ENCODE measurements around the gene CEP19.

The CEP19 gene

DNA sequence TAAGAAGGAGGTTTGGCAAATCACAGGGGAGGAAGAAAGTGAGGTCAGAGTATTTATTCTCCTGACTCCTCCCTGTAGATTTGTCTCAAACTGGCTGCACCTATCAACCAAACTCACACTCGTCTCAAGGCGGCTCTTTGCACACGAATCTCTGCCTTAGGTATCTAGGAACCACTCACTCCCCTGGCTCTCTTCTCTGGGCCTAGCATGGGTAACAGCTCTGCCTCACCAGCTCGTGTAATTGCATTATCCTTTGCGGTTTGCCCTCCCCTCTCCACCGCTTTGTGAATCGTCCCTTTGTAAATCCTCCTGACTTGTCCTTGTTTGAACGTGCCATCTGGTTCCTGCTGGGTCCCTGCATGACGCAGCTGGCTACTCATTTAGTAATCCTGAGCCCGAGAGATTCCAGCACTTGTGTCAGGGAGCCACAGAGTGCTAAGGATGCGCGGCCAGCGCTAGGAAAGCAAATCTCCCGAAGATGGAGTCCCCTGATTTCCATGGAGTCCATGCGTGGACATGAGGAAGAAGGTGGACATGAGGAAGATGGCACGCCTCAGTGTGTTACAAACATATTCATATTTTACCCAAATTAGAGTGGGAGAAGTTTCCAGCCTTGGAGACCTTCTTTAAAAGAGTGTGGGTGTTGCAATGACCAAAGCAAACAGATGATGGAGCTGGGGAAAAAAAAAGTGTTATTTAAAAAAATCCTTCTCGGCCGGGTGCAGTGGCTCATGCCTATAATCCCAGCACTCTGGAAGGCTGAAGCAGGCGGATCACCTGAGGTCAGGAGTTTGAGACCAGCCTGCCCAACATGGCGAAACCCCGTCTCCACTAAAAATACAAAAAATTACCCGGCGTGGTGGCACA is 45.8 kb downstream of the CEP19 start:
- no peak for DNase-seq (ENCODE audit: low read depth in 2 of 2)

DNA sequence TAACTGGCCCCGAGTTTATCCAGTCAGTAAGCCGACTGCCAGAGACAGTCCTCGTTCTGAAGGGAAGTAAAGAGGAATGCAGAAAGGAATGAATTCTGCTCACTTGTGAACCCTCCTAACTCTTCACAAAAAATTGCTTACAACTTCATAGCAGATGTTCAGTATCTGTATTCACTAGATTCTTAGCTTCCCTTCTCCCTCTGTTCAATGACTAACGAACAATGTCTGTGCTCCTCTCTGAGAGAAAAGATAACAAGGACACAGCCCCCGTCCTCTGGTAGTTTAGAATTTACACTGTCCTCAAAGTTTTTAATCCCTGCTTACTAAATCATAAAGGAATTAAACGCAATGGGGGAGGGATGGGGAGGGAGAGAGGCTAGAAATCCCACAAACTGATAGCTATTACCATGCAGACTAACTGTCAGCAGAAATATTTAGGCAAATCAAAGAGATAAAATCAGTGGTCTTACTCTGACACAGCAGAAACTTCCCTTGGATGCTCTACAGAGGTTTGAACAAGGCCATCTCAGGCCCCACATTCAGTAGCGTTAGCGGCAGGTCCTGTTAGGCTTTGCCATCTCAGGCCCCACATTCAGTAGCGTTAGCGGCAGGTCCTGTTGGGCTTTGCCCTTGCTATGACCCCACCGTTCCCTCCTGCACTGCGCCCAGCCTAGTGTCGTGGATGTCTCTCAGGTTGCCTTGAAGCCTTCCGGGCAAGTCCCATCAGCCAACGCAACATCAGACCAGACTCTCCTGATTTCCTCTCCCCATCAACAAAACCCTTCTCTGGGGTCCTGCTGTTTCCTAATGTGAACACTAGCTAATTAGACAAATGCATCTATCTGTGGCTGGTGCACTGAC is 49.1 kb downstream of the CEP19 start:
- DNase-seq (ENCODE audit: low read depth in 2 of 2), result no peak

- DNase-seq (ENCODE audit: low read depth in 2 of 2), result no peak
Observed at GRCh38 chr3:196662033-196662432, 50.0 kb downstream of the CEP19 start.

DNA sequence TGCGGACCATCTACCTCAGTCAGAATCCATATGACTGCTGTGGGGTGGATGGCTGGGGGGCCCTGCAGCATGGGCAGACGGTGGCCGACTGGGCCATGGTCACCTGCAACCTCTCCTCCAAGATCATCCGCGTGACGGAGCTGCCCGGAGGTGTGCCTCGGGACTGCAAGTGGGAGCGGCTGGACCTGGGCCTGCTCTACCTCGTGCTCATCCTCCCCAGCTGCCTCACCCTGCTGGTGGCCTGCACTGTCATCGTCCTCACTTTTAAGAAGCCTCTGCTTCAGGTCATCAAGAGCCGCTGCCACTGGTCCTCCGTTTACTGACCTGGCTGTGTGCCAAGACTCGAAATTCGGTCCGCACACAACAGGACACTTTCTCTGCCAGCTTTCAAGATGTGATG is 50.6 kb downstream of the CEP19 start:
- no peak for DNase-seq (ENCODE audit: low read depth in 2 of 2)

DNA sequence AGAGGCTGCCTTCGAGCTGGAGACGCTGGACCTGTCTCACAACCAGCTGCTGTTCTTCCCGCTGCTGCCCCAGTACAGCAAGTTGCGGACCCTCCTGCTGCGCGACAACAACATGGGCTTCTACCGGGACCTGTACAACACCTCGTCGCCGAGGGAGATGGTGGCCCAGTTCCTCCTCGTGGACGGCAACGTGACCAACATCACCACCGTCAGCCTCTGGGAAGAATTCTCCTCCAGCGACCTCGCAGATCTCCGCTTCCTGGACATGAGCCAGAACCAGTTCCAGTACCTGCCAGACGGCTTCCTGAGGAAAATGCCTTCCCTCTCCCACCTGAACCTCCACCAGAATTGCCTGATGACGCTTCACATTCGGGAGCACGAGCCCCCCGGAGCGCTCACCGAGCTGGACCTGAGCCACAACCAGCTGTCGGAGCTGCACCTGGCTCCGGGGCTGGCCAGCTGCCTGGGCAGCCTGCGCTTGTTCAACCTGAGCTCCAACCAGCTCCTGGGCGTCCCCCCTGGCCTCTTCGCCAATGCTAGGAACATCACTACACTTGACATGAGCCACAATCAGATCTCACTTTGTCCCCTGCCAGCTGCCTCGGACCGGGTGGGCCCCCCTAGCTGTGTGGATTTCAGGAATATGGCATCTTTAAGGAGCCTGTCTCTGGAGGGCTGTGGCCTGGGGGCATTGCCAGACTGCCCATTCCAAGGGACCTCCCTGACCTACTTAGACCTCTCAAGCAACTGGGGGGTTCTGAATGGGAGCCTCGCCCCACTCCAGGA is 51.5 kb downstream of the CEP19 start:
- DNase-seq (ENCODE audit: low read depth in 2 of 2), result no peak

DNA sequence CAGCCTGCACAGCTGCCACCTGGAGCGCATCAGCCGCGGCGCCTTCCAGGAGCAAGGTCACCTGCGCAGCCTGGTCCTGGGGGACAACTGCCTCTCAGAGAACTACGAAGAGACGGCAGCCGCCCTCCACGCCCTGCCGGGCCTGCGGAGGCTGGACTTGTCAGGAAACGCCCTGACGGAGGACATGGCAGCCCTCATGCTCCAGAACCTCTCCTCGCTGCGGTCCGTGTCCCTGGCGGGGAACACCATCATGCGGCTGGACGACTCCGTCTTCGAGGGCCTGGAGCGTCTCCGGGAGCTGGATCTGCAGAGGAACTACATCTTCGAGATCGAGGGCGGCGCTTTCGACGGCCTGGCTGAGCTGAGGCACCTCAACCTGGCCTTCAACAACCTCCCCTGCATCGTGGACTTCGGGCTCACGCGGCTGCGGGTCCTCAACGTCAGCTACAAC is 52.1 kb downstream of the CEP19 start:
- DNase-seq (ENCODE audit: low read depth in 2 of 2), result no peak

Data from stimulated activated CD4-positive, alpha-beta T cell treated with anti-CD3 and anti-CD28 coated beads, Interleukin-1b, Interleukin-23, amount 100 ng/mL, for 1 hour (primary cell).